GM19324 (cell line): ENCODE data around the gene LIPA.
A peak's percentile ranks its signal among the peaks of the same experiment; 100 is the strongest.
"Not testable (repeated sequence)": the region's sequence is repeated elsewhere in the genome, so short reads cannot be mapped to it uniquely, and the experiment has no call there.

Experiments used
- ATAC-seq: cut with Tn5 transposase; IDR thresholded peaks from one replicate; pipeline ENCODE4 v1.9.1; 2021; ENCODE audit warnings: mild to moderate bottlenecking, moderate library complexity; ENCODE audit not compliant: unreplicated experiment, low FRiP score

The LIPA gene

DNA sequence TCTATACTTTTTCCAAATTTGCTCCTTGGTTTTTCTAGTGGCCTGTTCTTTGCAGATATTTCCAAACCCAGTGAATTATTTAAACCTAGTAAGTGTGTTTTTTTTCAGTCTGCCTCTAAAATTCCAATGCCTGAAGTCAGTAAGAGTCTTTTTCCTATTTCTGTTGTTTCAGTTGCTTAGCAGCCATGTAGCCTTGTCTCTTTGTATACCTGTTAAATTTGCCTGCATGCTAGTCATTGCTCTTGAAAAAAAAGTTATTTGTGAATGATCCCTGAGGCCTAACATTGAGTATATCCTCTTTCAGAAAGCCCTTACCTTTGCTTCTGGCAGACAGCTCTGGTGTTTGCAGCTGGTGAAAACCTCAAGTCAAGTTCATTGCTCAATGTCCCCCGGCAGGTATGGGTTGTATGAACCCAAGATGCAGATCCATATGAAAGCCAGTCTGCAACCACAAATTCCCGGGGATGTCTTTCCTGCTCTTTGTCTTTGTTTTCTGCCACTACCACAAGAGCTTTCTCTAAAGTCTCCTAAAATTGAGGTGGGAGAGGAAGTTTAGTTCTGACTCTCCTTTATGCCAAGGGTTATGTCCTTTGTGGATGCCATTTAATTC lies 80.2 kb downstream of the LIPA start:
- no peak for ATAC-seq

GRCh38 chr10:89168354-89168900 lies 83.1 kb downstream of the LIPA start:
- ATAC-seq: not testable (repeated sequence)

DNA sequence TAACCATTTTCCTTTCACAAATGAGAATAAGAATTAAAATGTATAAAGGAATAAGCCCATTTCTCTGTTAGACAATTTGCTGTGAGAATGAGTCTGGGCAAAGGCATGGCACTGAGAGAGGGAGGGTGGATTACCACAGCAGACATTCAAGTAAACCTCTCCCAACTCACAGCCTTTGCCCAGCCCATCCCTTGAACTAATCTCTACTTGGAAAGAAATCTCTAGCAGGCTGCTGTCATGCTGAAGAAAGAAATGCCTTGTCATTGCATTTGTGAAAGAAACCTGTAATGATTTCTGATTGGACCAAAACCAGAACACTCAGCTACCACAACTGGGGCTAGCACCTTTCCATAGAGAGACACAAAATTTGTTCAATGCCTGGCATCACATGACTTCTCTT lies 83.7 kb downstream of the LIPA start:
- ATAC-seq: no peak

GRCh38 chr10:89165923-89166322 lies 85.7 kb downstream of the LIPA start:
- no peak for ATAC-seq

DNA sequence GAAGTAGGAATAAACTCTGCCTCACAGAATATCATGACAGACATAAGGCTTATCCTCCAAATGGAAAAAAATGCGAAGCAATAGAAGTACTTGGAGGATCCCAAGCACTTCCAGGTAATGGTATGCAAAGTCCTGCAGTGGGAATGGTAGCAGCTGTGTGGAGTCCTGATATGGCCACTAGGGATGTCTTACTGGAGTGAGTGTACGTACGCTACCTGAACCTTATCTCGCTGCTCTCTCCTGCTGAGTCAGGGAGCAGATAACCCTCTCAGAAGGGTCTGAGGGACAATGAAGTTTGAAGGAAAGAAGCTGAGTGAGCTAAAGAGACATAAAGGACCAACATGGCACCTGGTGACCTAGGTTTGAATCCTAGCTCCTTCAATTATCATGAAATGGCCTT lies 86.7 kb downstream of the LIPA start:
- ATAC-seq: no peak

- ATAC-seq: peak; percentile 10
Observed at GRCh38 chr10:89164080-89164479, 87.5 kb downstream of the LIPA start.
